ELR (cell line): ENCODE data around the gene BEGAIN.

Source experiments
- DNase-seq: peaks from one replicate; pipeline ENCODE4 v3.0.0-alpha.2; 2015; ENCODE audit warnings: low read depth

The BEGAIN gene, protein sequence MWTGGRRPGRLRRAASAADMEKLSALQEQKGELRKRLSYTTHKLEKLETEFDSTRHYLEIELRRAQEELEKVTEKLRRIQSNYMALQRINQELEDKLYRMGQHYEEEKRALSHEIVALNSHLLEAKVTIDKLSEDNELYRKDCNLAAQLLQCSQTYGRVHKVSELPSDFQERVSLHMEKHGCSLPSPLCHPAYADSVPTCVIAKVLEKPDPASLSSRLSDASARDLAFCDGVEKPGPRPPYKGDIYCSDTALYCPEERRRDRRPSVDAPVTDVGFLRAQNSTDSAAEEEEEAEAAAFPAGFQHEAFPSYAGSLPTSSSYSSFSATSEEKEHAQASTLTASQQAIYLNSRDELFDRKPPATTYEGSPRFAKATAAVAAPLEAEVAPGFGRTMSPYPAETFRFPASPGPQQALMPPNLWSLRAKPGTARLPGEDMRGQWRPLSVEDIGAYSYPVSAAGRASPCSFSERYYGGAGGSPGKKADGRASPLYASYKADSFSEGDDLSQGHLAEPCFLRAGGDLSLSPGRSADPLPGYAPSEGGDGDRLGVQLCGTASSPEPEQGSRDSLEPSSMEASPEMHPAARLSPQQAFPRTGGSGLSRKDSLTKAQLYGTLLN

DNA sequence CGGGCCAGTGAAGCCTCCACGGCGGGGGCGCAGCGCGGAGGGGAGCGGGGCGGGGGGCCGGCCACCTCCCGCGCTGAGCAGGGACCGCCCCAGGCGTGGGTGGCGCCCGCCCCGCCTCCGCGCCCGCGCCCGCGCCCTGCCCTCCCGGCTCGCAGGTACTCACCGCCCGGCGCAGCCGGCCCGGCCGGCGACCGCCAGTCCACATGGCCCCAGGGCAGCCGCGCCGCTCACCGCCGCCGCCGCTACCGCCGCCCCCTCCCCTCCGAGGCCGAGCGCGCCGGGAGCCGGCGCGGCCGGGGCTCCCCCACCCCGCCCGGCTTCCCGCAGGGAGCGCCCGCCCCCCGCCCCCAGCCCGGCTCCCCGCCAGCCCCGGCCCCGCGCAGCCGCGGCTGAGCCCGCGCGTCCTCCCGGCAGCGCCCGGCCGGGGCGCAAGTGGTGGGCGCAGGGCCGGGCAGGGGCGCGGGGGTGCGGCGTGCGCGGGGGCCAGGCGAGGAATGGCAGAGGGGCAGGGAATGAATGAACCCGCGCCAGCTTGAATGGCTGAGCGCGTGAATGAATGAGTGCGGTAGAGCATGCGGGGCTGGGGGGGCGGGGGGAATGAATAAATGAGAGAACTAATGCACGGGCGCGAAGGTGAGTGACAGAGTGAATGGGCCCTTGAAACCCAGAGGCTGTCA, at the start of gene BEGAIN:
Gene BEGAIN (minus strand): TSS at position 332 of the 677 bp plus-strand sequence. CDS start 127 bp downstream, at position 205.
- no peak for DNase-seq

DNA sequence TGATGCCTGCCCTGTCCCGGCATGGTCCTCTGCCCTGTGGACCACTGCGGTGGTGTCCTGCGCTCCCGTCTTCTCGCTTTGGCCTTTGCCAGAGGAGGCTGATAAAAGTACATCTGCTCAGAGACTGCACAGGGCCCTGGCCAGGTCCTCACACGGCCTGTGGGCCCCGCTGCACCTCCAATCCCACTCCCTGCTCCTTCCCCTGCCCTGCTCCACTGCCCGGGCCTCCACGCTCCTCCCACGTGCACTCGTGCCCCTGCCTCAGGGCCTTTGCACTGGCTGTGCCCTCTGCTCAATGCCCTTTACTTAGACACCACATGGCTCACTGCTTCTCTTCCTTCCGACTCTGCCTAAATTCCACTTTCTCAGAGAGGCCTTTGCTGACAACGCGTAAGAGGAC, 49.3 kb upstream of the BEGAIN start:
- DNase-seq: no peak

DNA sequence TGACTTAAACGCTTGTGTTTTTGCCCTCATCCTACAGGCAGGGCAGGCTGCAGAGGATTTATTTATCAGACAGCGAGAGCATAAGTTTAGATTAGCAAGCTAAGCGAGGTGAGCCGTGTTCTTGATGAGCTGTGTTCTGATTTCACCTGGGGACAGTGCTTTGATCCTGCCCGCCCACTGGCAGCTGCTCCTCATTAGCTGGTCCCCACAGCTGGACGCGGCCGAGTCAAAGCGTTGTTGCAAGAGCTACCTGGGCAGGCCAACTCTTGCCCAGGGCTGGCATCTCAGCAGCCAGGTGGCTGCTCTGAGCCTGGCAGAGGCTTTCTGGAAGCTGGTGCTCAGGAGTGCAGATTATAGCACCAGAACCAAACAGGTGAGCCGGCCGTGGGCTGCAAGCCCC, 46.8 kb upstream of the BEGAIN start:
- DNase-seq: no peak

DNA sequence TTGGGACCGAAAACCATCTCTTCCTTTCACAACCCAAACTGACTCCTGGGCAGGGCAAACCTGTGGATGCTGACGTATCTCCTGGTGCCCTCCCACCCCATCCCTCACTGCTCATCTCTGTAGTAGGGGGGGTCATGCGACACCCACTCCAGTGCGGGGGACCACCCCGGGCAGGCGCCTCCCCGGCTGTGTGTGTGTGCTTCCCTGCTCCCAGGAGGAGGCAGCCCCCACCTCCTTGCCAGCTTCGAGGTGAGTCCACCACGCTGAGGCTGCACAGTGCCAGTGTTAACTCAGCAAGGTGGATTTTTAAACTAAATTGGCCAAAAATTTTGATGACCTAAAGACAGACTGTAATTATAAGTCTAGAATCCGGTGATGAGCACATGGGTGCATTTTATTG, 46.2 kb upstream of the BEGAIN start:
- no peak for DNase-seq

DNA sequence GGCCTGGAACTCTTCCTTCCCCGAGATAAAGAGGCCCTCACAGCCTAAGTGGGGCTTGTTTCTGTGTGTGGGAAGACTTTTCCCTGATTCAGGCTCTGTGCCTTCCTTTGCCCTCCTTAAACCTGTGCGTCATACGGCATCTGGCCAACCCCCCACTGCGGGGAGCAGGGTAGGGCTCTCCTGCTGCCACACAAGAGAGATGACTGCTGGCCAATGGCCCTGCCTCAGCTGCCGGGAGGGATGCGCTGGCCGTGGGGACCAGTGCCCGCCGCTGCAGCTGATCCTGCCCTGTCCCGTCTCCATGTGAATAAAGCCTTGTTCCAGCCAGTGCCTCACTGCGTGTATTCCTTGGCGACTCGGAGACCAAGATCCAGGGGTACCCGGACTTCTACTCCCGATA, 42.5 kb upstream of the BEGAIN start:
- no peak for DNase-seq

DNA sequence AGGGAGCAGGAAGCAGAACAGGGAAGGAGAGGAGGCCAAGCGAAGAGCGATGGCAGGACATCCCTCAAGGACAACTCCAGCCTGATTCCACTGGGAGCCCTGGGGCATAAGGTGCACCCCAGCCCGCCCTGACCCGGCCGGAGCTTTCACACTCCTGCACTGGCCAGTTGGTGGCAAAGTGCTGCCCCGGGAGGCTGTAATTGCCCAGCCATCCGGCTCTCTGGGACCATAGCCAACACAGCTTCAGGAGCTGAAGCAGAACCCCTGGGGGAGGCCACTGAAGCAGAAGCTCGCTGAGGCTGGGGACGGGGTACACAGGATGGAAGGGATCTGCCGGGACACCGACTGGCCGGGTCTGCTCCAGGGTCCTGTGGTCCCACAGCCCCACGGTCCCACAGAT, 41.9 kb upstream of the BEGAIN start:
- no peak for DNase-seq

DNA sequence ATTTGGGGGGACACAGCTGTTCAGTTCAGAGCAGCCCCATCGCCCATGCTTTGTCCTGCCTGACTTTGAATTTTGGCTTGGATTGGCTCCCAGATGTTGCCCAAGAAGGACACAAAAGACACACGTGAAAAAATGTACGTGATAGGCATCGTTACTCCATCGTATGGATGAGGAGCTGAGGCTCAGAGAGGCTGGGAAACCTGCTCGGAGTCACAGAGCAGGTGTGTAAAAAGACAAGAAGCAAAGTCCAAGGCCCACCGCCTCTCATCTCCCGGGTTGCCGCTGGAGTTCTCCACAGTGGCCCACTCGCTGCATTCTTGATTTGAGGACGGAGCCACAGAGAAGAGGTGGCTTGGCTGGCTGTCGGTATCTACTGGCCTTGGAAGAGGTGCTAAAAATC, 41.0 kb upstream of the BEGAIN start:
- DNase-seq: no peak

DNA sequence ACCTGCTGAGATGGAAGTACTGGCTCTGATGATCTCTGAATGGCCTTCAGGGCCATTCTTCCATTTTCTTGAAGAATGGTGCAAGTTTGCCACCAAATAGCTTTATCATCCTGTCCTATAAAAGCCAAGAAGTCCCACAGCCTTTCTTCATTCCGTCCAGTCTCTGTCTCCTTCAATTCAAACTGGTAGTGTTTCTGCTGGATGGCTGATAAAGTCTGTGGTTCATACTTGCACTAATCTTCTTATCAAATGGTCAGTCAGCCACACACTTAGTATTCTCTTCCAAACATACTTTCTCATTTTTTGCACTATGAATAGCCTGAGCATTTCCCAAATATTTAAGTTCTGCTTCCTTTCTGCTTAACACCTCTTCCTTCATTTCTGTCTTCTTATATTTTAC, 39.4 kb upstream of the BEGAIN start:
- no peak for DNase-seq

DNA sequence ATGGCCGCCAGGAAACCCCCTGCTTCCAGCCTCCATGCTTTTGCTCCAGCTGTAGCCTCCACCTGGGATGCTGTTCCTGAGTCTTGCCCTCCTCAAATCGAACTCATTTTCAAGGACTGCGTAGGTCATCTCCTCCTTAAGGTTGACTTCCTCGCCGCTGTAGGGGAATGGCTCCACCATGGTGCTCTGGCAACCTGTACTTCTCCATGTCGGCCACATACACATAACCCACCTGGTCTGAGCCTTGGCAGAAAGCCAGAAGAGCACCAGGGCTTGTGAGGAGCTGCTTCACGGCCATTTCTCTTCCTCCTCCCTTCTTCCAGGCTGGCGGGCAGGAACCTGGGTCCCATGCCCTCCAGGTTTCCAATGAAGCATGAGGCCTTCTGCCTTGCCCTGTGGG, 36.7 kb upstream of the BEGAIN start:
- DNase-seq: no peak

DNA sequence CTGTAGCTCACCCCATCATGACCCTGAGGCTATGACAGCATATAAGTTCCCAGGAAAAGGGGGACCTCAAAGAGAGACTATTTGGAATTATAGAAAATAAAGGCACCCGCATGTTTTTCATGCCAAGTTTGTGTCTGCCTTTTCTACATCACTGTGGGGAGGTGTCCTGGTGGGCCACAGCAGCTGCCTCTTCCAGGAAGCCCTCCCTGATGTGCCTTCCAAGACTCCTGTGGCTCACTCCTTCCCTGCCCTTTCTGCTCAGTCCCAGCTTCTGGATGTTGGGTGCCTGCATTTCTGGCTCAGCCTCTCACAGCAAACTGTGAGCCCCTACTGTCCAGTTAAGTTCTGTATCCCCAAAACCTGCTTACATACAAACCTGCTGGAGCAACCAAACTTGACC, 36.3 kb upstream of the BEGAIN start:
- no peak for DNase-seq

DNA sequence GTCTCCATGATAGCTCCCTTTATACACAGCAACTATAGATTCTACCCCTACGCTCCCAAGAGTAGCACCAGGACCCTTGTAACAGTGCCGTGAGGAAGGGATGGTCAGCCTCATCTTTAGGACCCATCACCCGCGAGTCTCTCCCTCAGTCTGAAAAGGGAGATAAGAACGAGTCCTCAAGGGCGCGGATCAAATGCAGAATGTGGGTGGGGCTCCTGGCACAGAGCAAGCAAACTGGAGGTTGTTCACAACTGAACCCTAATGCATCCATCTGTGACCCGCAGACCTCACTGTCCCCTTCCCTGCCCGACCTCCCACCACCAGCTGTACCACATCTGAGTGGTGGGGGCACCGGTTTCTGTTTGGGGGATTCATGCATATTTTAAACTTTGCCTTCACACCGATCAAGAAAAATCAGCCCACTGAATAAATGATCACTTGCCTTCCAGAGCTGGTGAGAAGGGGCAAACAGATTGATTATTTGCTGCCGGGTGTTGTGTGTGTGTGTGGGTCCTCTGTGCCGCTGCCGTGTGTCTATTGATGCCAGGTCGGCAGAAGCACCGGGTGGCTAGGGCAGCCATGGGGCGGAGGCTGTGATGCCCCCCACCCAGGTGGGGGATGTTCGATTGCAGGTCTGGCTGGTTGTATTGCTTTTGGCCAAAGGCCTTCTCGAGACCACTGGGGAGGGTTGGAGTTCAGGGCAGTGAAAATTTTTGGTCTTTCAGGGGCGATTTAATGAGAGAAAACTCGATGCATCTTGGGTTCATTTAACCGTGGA, 35.7 kb upstream of the BEGAIN start:
- no peak for DNase-seq

DNA sequence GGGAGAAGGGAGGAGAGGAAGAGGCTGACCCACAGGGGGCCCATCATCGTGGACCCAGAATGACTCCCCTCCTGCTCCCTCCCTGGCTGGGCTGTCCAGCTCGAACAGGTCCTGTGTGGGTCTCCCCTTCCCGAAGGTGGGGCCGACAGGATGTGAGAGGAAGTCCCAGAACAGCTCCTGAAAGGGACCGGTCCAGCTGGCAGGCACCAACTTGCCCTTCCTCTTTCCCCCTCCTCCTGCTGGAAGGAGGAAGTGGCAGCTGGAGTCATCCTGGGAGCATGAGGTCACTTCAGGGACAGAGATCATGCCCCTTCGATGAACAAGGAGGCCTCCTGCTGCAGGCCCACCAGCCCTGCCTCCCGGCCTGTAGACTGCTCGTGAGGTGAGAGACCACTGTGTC, 35.0 kb upstream of the BEGAIN start:
- DNase-seq: no peak

DNA sequence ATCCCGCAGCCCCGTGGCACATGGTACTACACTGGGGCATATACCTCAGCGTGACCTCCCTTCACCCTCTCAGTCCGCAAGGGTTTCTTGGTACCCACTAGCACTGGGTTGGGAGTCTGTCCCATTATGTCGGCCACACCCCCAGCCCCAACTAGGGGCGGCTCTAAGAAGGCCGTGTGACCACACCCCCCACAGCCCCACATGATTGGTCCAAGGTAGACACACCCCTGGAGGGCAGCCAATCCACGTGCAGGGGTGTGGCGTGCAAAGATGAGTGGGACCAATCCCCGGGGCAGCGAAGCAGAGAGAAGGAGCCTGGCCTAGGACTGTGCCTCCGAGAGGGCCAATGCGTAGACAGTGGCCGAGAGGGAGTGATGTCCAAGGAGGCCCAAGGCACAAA, 34.6 kb upstream of the BEGAIN start:
- DNase-seq: no peak

DNA sequence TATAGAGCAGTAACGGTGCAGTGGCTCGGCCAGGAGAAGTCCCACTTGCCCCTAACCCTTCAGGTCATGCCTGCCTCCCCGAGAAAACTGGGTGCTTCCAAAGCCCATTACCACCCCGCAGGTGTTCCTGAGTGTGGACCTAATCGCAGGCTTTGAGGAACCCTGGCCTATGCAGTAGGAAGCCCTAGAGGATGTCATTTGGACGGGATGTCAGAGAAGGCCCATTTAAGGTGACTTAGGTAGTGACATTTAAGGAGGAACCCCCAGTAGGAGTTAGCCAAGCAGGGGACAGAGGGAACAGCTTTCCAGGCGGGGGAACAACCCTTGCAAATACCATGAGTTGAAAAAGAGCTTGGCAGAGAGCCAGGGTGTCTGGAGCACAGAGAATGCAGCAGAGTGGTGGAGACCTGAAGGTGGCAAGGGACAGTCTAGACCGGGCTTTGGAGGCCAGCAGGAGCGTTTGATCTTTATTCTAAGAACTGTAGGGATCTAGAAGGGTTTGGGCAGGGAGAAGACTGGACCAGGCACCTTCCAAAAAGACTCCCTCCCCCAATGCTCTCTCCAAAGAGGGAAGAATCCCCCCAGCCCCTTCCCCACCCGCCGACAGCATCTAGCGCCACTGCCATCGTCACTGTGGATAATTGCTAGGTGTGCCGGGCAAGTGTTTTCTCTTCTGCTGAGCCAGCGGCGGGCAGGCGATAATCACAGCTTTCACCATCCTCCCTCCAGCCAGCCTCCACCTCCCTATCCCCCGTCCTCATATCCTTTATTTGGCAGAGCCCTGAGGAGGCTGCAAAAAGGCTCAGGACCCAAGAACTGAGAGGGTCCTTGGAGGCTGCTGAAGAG, 33.3 kb upstream of the BEGAIN start:
- no peak for DNase-seq

DNA sequence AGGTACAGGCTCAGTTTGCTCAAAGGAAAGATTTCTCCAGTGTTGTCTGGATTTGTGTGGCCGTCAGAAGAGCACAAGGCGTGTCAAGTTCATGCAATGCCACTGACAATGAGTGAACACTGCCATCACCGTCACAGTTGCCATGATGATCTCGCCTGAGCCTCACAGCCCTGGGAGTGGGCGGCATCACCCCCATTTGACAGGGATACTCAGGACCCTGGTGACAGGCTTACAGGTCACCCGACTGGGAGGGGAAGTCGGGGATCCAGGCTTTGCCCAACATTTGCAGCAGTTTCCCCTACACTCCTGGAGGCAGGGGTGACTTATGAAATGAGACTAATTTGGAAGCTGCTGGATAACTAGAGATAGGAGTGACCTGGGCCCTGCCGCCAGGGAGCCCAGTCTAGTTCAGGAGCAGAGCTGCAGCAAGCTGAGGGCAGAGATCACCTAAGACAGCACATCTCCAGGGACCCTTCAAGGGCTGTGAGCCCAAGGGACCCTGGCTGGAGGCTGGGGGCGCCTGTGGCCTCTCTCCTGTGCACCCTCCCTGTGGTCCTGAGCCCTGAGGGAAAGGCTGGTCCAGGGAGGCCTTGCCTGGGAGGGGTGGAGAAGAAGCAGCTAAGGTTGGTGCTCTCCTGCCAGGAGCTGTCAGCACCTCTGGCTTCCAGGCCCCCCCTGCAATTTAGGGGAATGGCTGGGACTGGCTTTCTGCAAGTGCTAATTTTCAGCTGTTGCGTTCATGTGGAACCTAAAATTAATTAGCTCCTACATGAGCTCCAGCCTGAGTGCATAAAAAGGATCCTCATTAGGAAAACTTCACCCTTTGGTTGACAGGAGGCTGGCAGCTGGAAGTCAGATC, 32.4 kb upstream of the BEGAIN start:
- DNase-seq: no peak

DNA sequence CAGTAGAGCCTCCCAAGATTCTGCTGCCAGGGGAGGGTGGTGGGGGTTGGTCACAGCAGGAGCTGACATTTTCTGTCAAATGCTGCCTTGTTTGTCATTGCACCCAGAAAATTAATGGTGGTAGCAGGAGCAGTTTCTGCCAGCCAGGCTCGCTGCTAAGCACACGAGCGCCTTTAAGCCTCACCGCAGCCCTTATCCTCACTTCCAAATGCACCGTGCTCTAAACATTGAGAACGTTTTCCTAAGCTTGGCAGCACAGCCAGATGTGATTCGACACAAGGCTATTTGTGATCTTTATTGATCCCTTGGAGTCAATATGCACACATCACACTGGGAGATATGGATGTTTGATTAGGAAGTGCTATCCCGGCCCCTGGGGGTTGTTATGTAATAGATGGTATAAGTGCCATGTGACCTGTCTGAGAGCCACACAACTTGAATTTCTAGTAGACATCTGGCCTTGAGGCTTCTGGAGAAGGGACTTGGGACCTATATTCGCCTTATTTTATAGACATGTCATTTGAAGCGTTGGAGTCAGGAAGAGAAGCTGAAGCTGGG, 31.6 kb upstream of the BEGAIN start:
- DNase-seq: no peak

DNA sequence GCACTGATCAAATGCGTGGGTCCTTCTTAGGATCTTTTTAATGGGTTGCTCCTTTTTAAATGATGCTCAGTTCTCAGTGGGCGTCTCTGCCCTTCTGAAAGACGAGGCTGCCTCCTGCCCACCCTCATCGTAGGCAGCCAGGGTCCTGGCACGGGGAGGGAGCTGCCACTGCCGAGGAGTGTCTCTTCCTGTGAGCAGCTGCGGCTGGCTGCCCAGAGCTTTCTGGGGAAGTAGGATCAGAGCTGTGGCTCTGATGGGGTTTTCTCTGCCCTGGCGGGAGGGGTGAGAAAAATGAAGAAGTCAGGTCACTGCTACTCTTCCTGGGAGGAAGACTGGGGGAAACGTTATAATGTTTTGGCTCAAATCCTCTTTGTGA, 31.1 kb upstream of the BEGAIN start:
- no peak for DNase-seq

DNA sequence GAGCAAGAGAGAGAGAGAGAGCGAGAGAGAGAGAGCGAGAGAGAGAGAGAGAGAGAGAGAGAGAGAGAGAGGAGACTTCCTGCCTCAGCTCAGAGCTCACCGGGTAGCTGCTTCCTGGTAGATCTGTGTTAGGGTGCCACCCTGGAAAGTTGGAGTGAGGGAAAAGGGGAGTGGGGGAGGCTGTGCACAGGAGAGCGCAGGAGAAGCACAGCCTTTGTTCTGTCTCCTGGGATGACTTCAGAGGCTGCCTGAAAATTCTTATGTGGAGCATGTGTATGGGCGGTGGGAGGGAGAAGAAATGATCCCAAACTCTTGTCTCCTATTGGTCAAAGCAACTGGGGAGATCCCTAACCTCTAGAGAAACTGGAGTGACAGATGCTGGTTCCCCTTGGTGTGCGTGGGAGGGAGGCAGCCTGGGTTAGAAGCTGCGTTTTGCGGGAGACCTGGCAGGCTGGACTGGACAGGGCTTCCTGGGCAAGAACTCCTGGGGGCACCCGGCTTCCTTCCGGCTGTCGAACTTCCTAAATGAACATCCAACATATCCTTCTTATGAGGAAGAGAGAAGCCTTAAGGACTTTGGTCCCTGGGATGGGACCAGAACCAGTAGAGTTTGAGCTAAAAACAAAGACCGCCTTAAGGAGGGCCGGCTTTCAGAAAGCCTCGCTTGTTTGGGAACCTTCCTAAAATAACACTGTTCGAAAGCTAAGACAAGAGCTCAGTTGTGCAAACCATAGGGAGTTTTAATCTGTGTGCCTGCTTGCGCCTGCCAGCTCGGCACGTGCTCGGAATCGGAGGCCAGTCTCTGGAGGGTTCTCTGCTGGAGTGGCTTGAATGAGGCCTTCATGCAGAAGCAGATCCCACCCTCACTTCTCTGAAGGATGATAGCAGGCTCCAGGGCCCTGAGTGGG, 30.4 kb upstream of the BEGAIN start:
- DNase-seq: no peak

DNA sequence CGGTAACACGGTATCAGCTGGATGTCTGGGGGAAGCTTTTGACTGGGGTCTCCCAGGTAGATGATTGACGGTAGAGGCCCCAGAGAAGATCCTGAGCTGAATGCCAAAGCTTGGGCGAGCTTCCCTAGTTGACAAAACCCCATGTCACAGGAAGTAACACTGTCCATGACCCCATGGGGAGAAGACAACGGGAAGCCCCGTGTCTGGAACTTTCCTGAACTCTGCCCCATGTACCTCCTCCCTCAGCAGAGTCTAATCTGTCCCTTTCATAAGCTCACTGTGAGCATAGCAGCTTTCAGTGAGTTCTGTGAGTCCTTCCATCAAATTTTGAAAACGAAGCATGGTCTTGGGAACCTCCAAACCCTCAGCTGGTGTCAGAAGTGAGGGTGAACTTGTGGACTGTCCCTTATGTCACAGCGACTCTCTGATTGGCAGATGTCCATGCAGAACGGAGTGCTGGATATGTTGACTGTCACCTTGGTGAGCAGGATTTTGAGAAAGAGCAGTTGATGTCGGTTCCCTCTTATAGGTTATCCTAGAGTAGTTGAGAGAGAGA, 29.7 kb upstream of the BEGAIN start:
- DNase-seq: no peak
